NCI-H1048 (cell line): Measurements from ENCODE around the gene PITX2.
"Not testable (repeated sequence)": the region's sequence is repeated elsewhere in the genome, so short reads cannot be mapped to it uniquely, and the experiment has no call there.

Experiments
- DNase-seq: peaks from one replicate; lab custom pipeline; 2025; lab: John Stamatoyannopoulos, UW

Gene PITX2

GRCh38 chr4:110611968-110612447 lies 10.9 kb downstream of the PITX2 start:
- DNase-seq, result no peak

GRCh38 chr4:110610940-110611831 lies 11.7 kb downstream of the PITX2 start:
- DNase-seq, result no peak

- no peak for DNase-seq
Measured at GRCh38 chr4:110610620-110610939, 12.3 kb downstream of the PITX2 start.

- DNase-seq, result no peak
Measured at GRCh38 chr4:110609044-110609750, 13.7 kb downstream of the PITX2 start.

GRCh38 chr4:110605077-110605476 lies 17.8 kb downstream of the PITX2 start:
- DNase-seq, result no peak

- no peak for DNase-seq
Measured at GRCh38 chr4:110602061-110602460, 20.8 kb downstream of the PITX2 start.

GRCh38 chr4:110597582-110597981 lies 25.3 kb downstream of the PITX2 start:
- no peak for DNase-seq

GRCh38 chr4:110596431-110596830 lies 26.4 kb downstream of the PITX2 start:
- no peak for DNase-seq

- no peak for DNase-seq
Measured at GRCh38 chr4:110595583-110595982, 27.3 kb downstream of the PITX2 start.

- no peak for DNase-seq
Measured at GRCh38 chr4:110589297-110589696, 33.6 kb downstream of the PITX2 start.

- DNase-seq, result no peak
Measured at GRCh38 chr4:110587666-110588285, 35.1 kb downstream of the PITX2 start.

GRCh38 chr4:110586131-110586850 lies 36.6 kb downstream of the PITX2 start:
- DNase-seq, result no peak

- DNase-seq, result not testable (repeated sequence)
Measured at GRCh38 chr4:110576696-110577095, 46.2 kb downstream of the PITX2 start.
